Ovary (tissue), 3 donors: ENCODE results near the gene GLP1R.

Source experiments
- CTCF ChIP-seq, 3 donors: fragments of 450-650 bp in 2 of 3; fragments of 200-600 bp in 1 of 3; IDR thresholded peaks; one replicate each; pipeline versions ENCODE4 v1.5.1 to v1.8.0; 2016 to 2022; ENCODE audit warnings: antibody characterized with exemption in 3 of 3, mild to moderate bottlenecking in 1 of 3
- EP300 ChIP-seq: sonication (generic); formaldehyde crosslinking; IDR thresholded peaks from one replicate; pipeline ENCODE4 v1.6.1; 2017; ENCODE audit warnings: antibody characterized with exemption
- POLR2A ChIP-seq: fragments of 450-650 bp; IDR thresholded peaks from one replicate; pipeline ENCODE4 v1.6.1; 2017; ENCODE audit warnings: antibody characterized with exemption, mild to moderate bottlenecking, moderate library complexity
- donor health status: DM: no; HTN: no; CAD: no.

GRCh38 chr6:39076623-39077535, 28.3 kb downstream of the GLP1R start:
- TF ChIP-seq CTCF (IDR thresholded peaks at IDR 0.05) (no peak), EP300 (no peak), POLR2A (no peak)
